H1 (cell line): Measurements from ENCODE around the gene NEUROG1. TPM values are rescaled to one million over a fixed set of nuclear protein-coding genes. Genes with fewer than 3 reads are reported as not detected.

Source experiments
- CTCF ChIA-PET: fragments of 300-600 bp; sonication (Branson Sonifier 250); formaldehyde crosslinking; loops from one replicate; lab custom pipeline; 2021; ENCODE audit not compliant: partially characterized antibody; lab: Charles Lee
- POLR2A ChIA-PET: fragments of 300-600 bp; sonication (Branson Sonifier 250); formaldehyde crosslinking; loops from one replicate; lab custom pipeline; 2021; ENCODE audit warnings: inconsistent platforms; ENCODE audit not compliant: partially characterized antibody; lab: Charles Lee
- DNase-seq, 2 experiments: peaks; one replicate each; pipeline versions ENCODE4 v3.0.0 to v3.0.0-alpha.2; 2010 to 2022; ENCODE audit warnings: low spot score in 2 of 2, low read depth in 1 of 2, mixed read lengths in 1 of 2
- FAIRE-seq: peaks from 2 replicates; lab custom pipeline; 2011; peaks lifted over from hg19 to GRCh38; lab: Jason Lieb, UNC
- H2AFZ ChIP-seq: 2 replicates; pipeline ENCODE4 v1.8.1; 2012; ENCODE audit warnings: low read length, inconsistent platforms
- H2AK5ac ChIP-seq: 2 replicates; pipeline ENCODE4 v1.6.1; 2013; ENCODE audit warnings: low read depth, low read length
- H2BK120ac ChIP-seq: replicated peaks from 2 replicates; pipeline ENCODE3; 2013; ENCODE audit warnings: low read depth, low read length, inconsistent platforms
- H2BK12ac ChIP-seq: 2 replicates; pipeline ENCODE4 v1.6.1; 2013; ENCODE audit warnings: low read depth, low read length
- H2BK15ac ChIP-seq: 2 replicates; pipeline ENCODE4 v1.6.1; 2013; ENCODE audit warnings: low read length
- H2BK20ac ChIP-seq: 2 replicates; pipeline ENCODE4 v1.6.1; 2013; ENCODE audit warnings: low read length
- H2BK5ac ChIP-seq: 2 replicates; pipeline ENCODE4 v1.6.1; 2013; ENCODE audit warnings: low read depth, low read length
- H3K14ac ChIP-seq: 2 replicates; pipeline ENCODE4 v1.6.1; 2013; ENCODE audit warnings: inconsistent platforms; ENCODE audit not compliant: insufficient read length
- H3K18ac ChIP-seq: 2 replicates; pipeline ENCODE4 v1.6.1; 2013; ENCODE audit warnings: low read length; ENCODE audit errors: extremely low read depth
- H3K23ac ChIP-seq: 2 replicates; pipeline ENCODE4 v1.6.1; 2013; ENCODE audit warnings: inconsistent platforms; ENCODE audit not compliant: insufficient read length
- H3K23me2 ChIP-seq: 2 replicates; pipeline ENCODE4 v1.6.1; 2013; ENCODE audit warnings: low read depth, low read length
- H3K27ac ChIP-seq: 2 replicates; pipeline ENCODE4 v1.6.1; 2011; ENCODE audit warnings: low read depth, low read length, inconsistent platforms
- H3K27me3 ChIP-seq, 4 experiments: replicated peaks in 1 of 4; 1 replicate in 1 of 4; 2 replicates in 3 of 4; pipeline versions ENCODE4 v1.6.1 to v1.8.1; 2011 to 2013; ENCODE audit warnings: low read length in 3 of 4, mild to moderate bottlenecking in 3 of 4, inconsistent platforms in 2 of 4, mixed read lengths in 2 of 4, moderate library complexity in 1 of 4; ENCODE audit not compliant: control insufficient read depth in 3 of 4, insufficient read depth in 3 of 4; ENCODE audit errors: extremely low read depth in 1 of 4
- H3K36me3 ChIP-seq, 4 experiments: 2 replicates each; pipeline versions ENCODE4 v1.6.1 to v1.8.1; 2011 to 2013; ENCODE audit warnings: mild to moderate bottlenecking in 4 of 4, low read length in 3 of 4, moderate library complexity in 2 of 4, control low read depth in 1 of 4, inconsistent platforms in 1 of 4; ENCODE audit not compliant: insufficient read depth in 4 of 4, control insufficient read depth in 2 of 4
- H3K4ac ChIP-seq: replicated peaks from 2 replicates; pipeline ENCODE3; 2013; ENCODE audit warnings: low read length, low read depth, mixed read lengths, inconsistent platforms; ENCODE audit not compliant: insufficient read length
- H3K4me1 ChIP-seq, 4 experiments: replicated peaks in 1 of 4; 1 replicate in 1 of 4; 2 replicates in 3 of 4; pipeline versions ENCODE4 v1.6.1 to v1.8.1; 2011 to 2013; ENCODE audit warnings: low read length in 3 of 4, inconsistent platforms in 2 of 4, mixed read lengths in 1 of 4; ENCODE audit not compliant: insufficient read depth in 4 of 4, control insufficient read depth in 3 of 4
- H3K4me2 ChIP-seq, 2 experiments: 2 replicates each; pipeline versions ENCODE4 v1.6.1 to v1.8.1; 2011 to 2013; ENCODE audit warnings: low read depth in 2 of 2, low read length in 2 of 2, control low read depth in 1 of 2, inconsistent platforms in 1 of 2, mild to moderate bottlenecking in 1 of 2; ENCODE audit not compliant: insufficient read depth in 1 of 2
- H3K4me3 ChIP-seq, 4 experiments: fragments of 200-600, 300-600 bp in 1 of 4; sonication (generic), shearing (Covaris generic), sonication (Bioruptor Twin) in 1 of 4; 2 replicates each; pipeline versions ENCODE4 v1.5.1 to v1.8.1; 2011 to 2016; ENCODE audit warnings: low read length in 4 of 4, low read depth in 3 of 4, control low read depth in 2 of 4, inconsistent platforms in 2 of 4, mild to moderate bottlenecking in 2 of 4, mixed read lengths in 1 of 4, moderate library complexity in 1 of 4; ENCODE audit not compliant: insufficient read depth in 2 of 4; ENCODE audit errors: extremely low read depth in 1 of 4
- H3K56ac ChIP-seq: replicated peaks from 2 replicates; pipeline ENCODE3; 2013; ENCODE audit warnings: low read depth, mild to moderate bottlenecking, mixed read lengths, low read length, inconsistent platforms; ENCODE audit not compliant: insufficient read length
- H3K79me1 ChIP-seq: 2 replicates; pipeline ENCODE4 v1.6.1; 2013; ENCODE audit warnings: low read depth, low read length, control low read depth
- H3K79me2 ChIP-seq, 2 experiments: 2 replicates each; pipeline versions ENCODE4 v1.6.1 to v1.8.1; 2012 to 2013; ENCODE audit warnings: low read length in 2 of 2, mild to moderate bottlenecking in 2 of 2, inconsistent platforms in 1 of 2; ENCODE audit not compliant: insufficient read depth in 2 of 2, control insufficient read depth in 1 of 2
- H3K9ac ChIP-seq, 4 experiments: replicated peaks in 1 of 4; 1 replicate in 1 of 4; 2 replicates in 3 of 4; pipeline versions ENCODE4 v1.6.1 to v1.8.1; 2011 to 2013; ENCODE audit warnings: low read depth in 3 of 4, low read length in 3 of 4, control low read depth in 2 of 4, mild to moderate bottlenecking in 2 of 4, moderate library complexity in 2 of 4, inconsistent platforms in 1 of 4; ENCODE audit errors: extremely low read depth in 1 of 4
- H3K9me3 ChIP-seq, 2 experiments: 2 replicates each; pipeline versions ENCODE4 v1.6.1 to v1.8.1; 2012 to 2013; ENCODE audit warnings: mild to moderate bottlenecking in 2 of 2, moderate library complexity in 2 of 2, control low read depth in 1 of 2, inconsistent platforms in 1 of 2, low read depth in 1 of 2, low read length in 1 of 2, mixed read lengths in 1 of 2; ENCODE audit not compliant: insufficient read depth in 2 of 2
- H4K20me1 ChIP-seq, 2 experiments: replicated peaks in 1 of 2; 2 replicates each; pipeline versions ENCODE3 to v1.8.1; 2011 to 2013; ENCODE audit warnings: inconsistent platforms in 2 of 2, low read length in 2 of 2, mild to moderate bottlenecking in 1 of 2; ENCODE audit not compliant: insufficient read depth in 2 of 2, control insufficient read depth in 1 of 2
- H4K5ac ChIP-seq: 2 replicates; pipeline ENCODE4 v1.6.1; 2013; ENCODE audit warnings: low read length, low read depth, mixed read lengths, inconsistent platforms; ENCODE audit not compliant: insufficient read length
- H4K8ac ChIP-seq: 2 replicates; pipeline ENCODE4 v1.8.0; 2013; ENCODE audit warnings: mild to moderate bottlenecking, moderate library complexity, low read length, inconsistent platforms; ENCODE audit not compliant: insufficient read depth; ENCODE audit errors: extremely low read depth
- H4K91ac ChIP-seq: replicated peaks from 2 replicates; pipeline ENCODE3; 2013; ENCODE audit warnings: low read length, mixed read lengths, inconsistent platforms; ENCODE audit not compliant: insufficient read length
- YY1 ChIP-seq: IDR thresholded peaks from 2 replicates; pipeline ENCODE4 v1.6.1; 2011; ENCODE audit warnings: low read depth, mild to moderate bottlenecking, low read length
- WGBS, 2 experiments: shearing (Covaris generic) in 1 of 2; methylation state at CpG; one replicate each; pipeline versions ENCODE4 v1.1.6 to v1.1.7; 2013 to 2015; ENCODE audit warnings: low lambda C conversion rate in 2 of 2, mixed read lengths in 2 of 2, inconsistent platforms in 1 of 2, low coverage in 1 of 2, missing lambda C conversion rate in 1 of 2; ENCODE audit not compliant: insufficient replicate concordance in 2 of 2, insufficient coverage in 1 of 2, insufficient read length in 1 of 2; ENCODE audit errors: extremely low coverage in 1 of 2, missing lambda C conversion rate in 1 of 2; 5-methylcytosine and 5-hydroxymethylcytosine counted together
- polyA plus RNA-seq, 7 experiments: library from polyadenylated mRNA; depleted of rRNA in 3 of 7; stranded (reverse) in 5 of 7; unstranded in 2 of 7; fragments of >200 nt in 5 of 7; fragments of 200-250 nt in 2 of 7; gene quantifications; 1 replicate in 5 of 7; 2 replicates in 1 of 7; 4 replicates in 1 of 7; pipeline versions ENCODE4 v1.2.1 to v1.2.3, GENCODE V29; 2011 to 2013; ENCODE audit warnings: missing spikeins in 2 of 7, mixed read lengths in 2 of 7
- total RNA-seq: library from RNA; stranded (reverse); fragmentation: NEBNext Ultra II Directional; extraction: Animal tissue kit (Norgen Biotek cat#: 25700); gene quantifications from 2 replicates; pipeline ENCODE4 v1.2.1, GENCODE V29; 2021

The NEUROG1 gene
- total and polyA plus RNA-seq, 2 of the 8 experiments (the other 6 are each of a cell fraction or from before 2014, with no cell fraction given) = not detected

GRCh38 chr5:135561266-135561665 lies 25.5 kb upstream of the NEUROG1 start:
- Histone ChIP-seq H4K8ac (no peak overlapping the region), H3K23me2 (no peaks in the 10 kb centered on the region), H4K5ac (no peak overlapping the region), H2BK120ac (peak overlapping the region; percentile 30), H3K36me3 (no peaks in the 10 kb centered on the region), H3K23ac (no peak overlapping the region), H3K79me1 (no peaks in the 10 kb centered on the region), H2BK20ac (no peak overlapping the region), H4K20me1 (no peaks in the 10 kb centered on the region), H3K79me2 (no peaks in the 10 kb centered on the region), H3K14ac (no peak overlapping the region), H2BK5ac (no peak overlapping the region), H2BK12ac (no peak overlapping the region), H3K4ac (no peak overlapping the region), H2AK5ac (no peak overlapping the region; the same call in 1 of the 2 replicates), H2BK15ac (no peak overlapping the region; the same call in 1 of the 2 replicates), H2AFZ (peak overlapping the region; percentile 69; the same call in 1 of the 2 replicates), H3K27me3 (no peaks in the 10 kb centered on the region; a peak in 1 of 7 replicates), H3K56ac (no peak overlapping the region), H3K9ac (no peak overlapping the region), H3K4me1 (peaks cover 0 to 23% (median 9%) of the 10 kb centered on the region in 4 experiments; a peak in 6 of 7 replicates), H3K9me3 (no peaks in the 10 kb centered on the region), H3K4me2 (peak overlapping the region in 1 of 2 experiments; percentile 25; a peak in 1 of 4 replicates), H4K91ac (peak overlapping the region; percentile 90), H3K27ac (no peak overlapping the region), H3K18ac (no peak overlapping the region), H3K4me3 (0 out of 8 replicates have a peak overlapping the region, but pooled peaks of 1 of the 4 experiments have one; percentile 15)
- CTCF ChIA-PET = interaction anchor here (0.6 to 20.6 kb wide), 32 partner anchors 10 to 399 kb away, joined by 3 to 547 read pairs (median 3); partner anchors contain the start of genes CXCL14, SLC25A48 and TIFAB
- DNase-seq = no peak
- whole genome bisulfite sequencing, 2 experiments = 84% methylated on average over 6 of the region's 6 CpGs; no CpG with 5 or more reads in 1 of the 2 experiments
- no peak for TF ChIP-seq YY1
- POLR2A ChIA-PET = interaction anchor here (0.6 kb wide), 1 partner anchor 167 kb away, joined by 3 read pairs; no protein-coding TSS in a partner anchor
- FAIRE-seq = no peak
